HEK293T (cell line): ENCODE results near the gene TRIM8.

Experiments used
- CTCF ChIA-PET: fragments of 350-600 bp; formaldehyde crosslinking; extraction: SDS; loops from one replicate; lab custom pipeline; 2021; ENCODE audit warnings: antibody characterized with exemption, inconsistent platforms; lab: Yijun Ruan, JAX
- POLR2A ChIA-PET: fragments of 350-600 bp; formaldehyde crosslinking; extraction: SDS; loops from one replicate; lab custom pipeline; 2020; ENCODE audit warnings: antibody characterized with exemption, inconsistent platforms; lab: Yijun Ruan, JAX
- DNase-seq: peaks from one replicate; pipeline ENCODE4 v3.0.0; 2012; ENCODE audit warnings: mixed read lengths; ENCODE audit errors: extremely low spot score
- ARNT ChIP-seq: fragments of 450-650 bp; IDR thresholded peaks from 2 replicates; pipeline ENCODE4 v1.6.1; 2017; ENCODE audit warnings: mild to moderate bottlenecking
- BHLHE40 ChIP-seq: fragments of 450-650 bp; IDR thresholded peaks from 2 replicates; pipeline ENCODE4 v1.6.1; 2016; ENCODE audit warnings: mild to moderate bottlenecking, moderate library complexity, borderline replicate concordance
- CTBP1 ChIP-seq: fragments of 450-650 bp; IDR thresholded peaks from 2 replicates; pipeline ENCODE4 v1.6.1; 2016; ENCODE audit warnings: borderline replicate concordance
- ELF4 ChIP-seq: fragments of 450-650 bp; IDR thresholded peaks from 2 replicates; pipeline ENCODE4 v1.6.1; 2017; ENCODE audit warnings: antibody characterized with exemption
- FOXA1 ChIP-seq: fragments of 450-650 bp; IDR thresholded peaks from 2 replicates; pipeline ENCODE4 v1.6.1; 2016; ENCODE audit warnings: mild to moderate bottlenecking
- FOXK2 ChIP-seq: fragments of 450-650 bp; IDR thresholded peaks from 2 replicates; pipeline ENCODE4 v1.6.1; 2016; ENCODE audit warnings: mild to moderate bottlenecking
- FOXM1 ChIP-seq: fragments of 450-650 bp; IDR thresholded peaks from 2 replicates; pipeline ENCODE4 v1.6.1; 2017; ENCODE audit warnings: mild to moderate bottlenecking, borderline replicate concordance
- HDGF ChIP-seq: fragments of 450-650 bp; IDR thresholded peaks from 2 replicates; pipeline ENCODE4 v1.6.1; 2017; ENCODE audit warnings: antibody characterized with exemption, borderline replicate concordance
- L3MBTL2 ChIP-seq: fragments of 450-650 bp; conservative IDR thresholded peaks from 2 replicates; pipeline ENCODE4 v1.6.1; 2016; ENCODE audit warnings: mild to moderate bottlenecking
- LEF1 ChIP-seq: fragments of 450-650 bp; IDR thresholded peaks from 2 replicates; pipeline ENCODE4 v1.6.1; 2017; ENCODE audit warnings: mild to moderate bottlenecking, borderline replicate concordance
- NFRKB ChIP-seq: fragments of 450-650 bp; IDR thresholded peaks from 2 replicates; pipeline ENCODE4 v1.6.1; 2016; ENCODE audit warnings: mild to moderate bottlenecking, moderate library complexity
- SP1 ChIP-seq: fragments of 450-650 bp; IDR thresholded peaks from 2 replicates; pipeline ENCODE4 v1.6.1; 2017
- SUZ12 ChIP-seq: fragments of 450-650 bp; IDR thresholded peaks from 2 replicates; pipeline ENCODE4 v1.6.1; 2016; ENCODE audit warnings: mild to moderate bottlenecking
- TARDBP ChIP-seq: fragments of 450-650 bp; IDR thresholded peaks from 2 replicates; pipeline ENCODE4 v1.6.1; 2016
- ZNF384 ChIP-seq: fragments of 450-650 bp; IDR thresholded peaks from 2 replicates; pipeline ENCODE4 v1.6.1; 2016
- TF ChIP-seq, protein P1 (sequence below): fragments of 450-650 bp; IDR thresholded peaks from 2 replicates; pipeline ENCODE4 v1.6.1; 2016

The TRIM8 gene

DNA sequence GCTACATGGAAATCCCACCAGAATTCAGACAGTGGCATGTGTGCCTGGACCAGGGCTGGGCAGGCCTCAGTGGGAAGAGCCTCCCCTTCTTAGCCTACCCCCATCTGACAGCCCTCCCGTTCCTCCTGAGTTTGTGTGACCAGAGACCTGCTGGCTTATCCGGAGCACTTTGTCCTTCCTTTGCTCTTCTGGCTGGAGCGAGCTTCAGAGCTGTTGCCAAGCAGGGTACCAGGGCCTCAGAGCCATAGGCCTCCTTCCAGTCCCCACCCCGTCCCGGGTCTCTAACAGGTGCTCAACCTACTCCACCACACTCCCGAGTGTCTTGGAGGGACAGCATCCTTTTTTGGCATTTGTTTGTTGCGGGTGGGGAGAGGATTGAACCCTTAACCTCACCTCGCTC is 26.5 kb upstream of the TRIM8 start:
- POLR2A ChIA-PET: no interaction called here
- TF ChIP-seq FOXK2 (no peak), HDGF (no peak), BHLHE40 (no peak), NFRKB (no peak), ELF4 (no peak), CTBP1 (no peak), ZNF384 (no peak)
- no peak for DNase-seq
- CTCF ChIA-PET: interaction anchor here (0.8 kb wide), 1 partner anchor 52 kb away, joined by 3 read pairs; no protein-coding TSS in a partner anchor

DNA sequence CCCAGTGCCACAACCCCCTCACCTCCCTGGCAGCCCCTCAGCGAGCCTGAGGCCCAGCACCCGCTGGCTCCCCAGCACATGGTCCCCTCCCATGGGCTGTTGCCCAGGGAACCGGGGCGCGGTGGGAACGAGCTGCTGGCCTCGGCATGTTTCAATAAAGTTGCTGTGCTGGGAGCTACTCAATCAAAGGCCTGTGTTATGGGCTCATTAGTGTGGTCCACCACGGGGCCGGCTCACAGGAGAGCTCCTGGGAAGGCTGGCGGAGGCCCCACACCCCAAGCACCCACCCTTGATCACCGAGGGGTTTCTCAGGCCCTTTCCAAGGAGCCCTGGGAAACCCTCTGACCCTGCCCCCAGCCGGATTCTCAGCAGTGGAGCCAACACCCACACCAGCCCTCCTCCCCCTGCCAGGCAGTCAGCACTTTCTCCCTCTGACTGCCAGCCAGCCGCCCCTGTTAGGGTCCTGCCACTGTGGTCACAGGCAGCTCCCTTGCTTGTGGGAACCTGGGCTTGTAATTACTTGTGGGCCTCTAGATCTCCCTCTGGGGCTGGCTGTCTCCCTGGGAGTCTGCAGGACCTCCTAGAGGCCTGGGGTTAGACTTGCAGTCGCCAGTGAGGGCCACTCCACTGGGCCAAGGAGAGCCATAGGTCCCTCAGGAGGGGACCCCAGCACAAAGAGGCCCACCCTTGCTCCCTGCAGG is 24.8 kb upstream of the TRIM8 start:
- POLR2A ChIA-PET: no interaction called here
- DNase-seq: no peak
- CTCF ChIA-PET: no interaction called here
- TF ChIP-seq ARNT: no peak
- no peak for TF ChIP-seq BHLHE40
- TF ChIP-seq FOXK2: no peak
- TF ChIP-seq CTBP1: no peak
- TF ChIP-seq ELF4: no peak
- TF ChIP-seq FOXA1: no peak
- TF ChIP-seq TARDBP: no peak
- no peak for TF ChIP-seq ZNF384
- no peak for TF ChIP-seq SP1
- TF ChIP-seq LEF1: no peak
- TF ChIP-seq NFRKB: no peak
- TF ChIP-seq HDGF: no peak
- TF ChIP-seq L3MBTL2: no peak
- TF ChIP-seq, protein P1, sequence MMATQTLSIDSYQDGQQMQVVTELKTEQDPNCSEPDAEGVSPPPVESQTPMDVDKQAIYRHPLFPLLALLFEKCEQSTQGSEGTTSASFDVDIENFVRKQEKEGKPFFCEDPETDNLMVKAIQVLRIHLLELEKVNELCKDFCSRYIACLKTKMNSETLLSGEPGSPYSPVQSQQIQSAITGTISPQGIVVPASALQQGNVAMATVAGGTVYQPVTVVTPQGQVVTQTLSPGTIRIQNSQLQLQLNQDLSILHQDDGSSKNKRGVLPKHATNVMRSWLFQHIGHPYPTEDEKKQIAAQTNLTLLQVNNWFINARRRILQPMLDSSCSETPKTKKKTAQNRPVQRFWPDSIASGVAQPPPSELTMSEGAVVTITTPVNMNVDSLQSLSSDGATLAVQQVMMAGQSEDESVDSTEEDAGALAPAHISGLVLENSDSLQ: no peak
- no peak for TF ChIP-seq SUZ12

DNA sequence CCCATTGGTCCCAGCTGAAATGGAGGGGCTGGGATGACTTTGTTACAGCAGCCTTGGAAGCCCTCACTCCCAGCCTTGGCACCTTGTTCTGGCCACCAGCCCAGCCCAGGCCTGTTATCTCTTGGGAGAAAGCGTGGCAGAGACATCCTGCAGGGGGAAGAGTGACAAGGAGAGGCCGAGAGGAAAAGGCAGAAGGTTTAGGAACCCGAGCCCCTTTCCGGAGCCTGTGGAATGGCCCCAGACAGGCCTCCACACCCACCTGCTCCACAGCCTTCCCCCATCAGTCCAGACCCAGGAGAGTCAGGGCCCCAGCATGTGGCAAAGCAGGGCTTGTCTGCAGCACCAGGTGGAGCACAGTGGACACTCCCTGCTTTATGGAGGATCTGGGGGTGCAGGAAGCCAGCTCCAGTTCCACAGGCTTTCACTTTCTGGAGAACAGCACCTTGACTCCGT is 24.1 kb upstream of the TRIM8 start:
- no peak for DNase-seq
- TF ChIP-seq ELF4: no peak
- no peak for TF ChIP-seq TARDBP
- no peak for TF ChIP-seq CTBP1
- no peak for TF ChIP-seq BHLHE40
- TF ChIP-seq ARNT: no peak
- no peak for TF ChIP-seq SP1
- TF ChIP-seq FOXA1: no peak
- no peak for TF ChIP-seq FOXK2
- TF ChIP-seq FOXM1: no peak
- CTCF ChIA-PET: no interaction called here
- POLR2A ChIA-PET: interaction anchor here (1.1 kb wide), 1 partner anchor 22 kb away, joined by 4 read pairs; no protein-coding TSS in a partner anchor

DNA sequence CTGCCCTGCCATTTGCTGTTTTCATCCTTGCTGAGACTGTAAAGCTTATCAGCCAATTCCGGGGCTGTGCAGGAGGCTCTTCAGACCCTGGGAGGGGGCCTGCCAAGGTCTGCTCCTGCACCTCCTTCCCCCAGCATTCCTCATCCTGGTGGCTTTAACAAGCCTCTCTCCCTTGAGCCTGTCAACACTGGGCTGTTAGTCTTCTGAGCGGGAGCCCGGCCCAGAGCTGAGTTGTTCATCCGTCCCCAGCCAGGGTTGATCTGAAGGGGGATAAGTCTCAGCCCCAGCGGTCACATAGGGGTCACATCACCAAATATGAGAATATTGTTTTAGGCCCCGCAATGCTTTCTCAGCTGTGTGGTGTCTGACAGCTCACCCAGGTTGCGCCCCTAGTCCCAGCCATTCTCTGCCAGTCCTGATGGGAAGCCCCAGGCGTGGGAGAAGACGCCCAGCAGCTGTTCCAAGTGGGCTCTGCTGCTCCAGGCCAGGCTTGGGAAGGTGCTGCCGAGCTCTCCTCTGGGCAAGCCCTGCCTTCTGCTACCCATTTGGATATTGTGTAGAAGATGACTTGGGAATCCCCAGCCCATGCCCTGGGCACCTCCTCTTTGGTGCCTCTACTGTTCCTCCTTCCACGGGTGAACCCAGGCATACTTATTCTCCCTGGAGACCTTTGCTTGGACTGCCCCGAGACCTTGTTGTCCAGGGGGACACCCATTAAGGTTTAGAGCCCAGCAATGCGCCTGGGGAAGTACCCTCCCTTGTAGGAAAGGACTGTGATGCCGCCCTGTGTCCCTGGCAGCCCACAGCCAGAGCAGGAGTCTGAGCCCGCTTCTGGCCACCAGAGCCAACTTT is 23.5 kb upstream of the TRIM8 start:
- ChIA-PET CTCF (no interaction called here), POLR2A (interaction anchor here (1.1 to 1.6 kb wide), 2 partner anchors 11 to 21 kb away, joined by 4 read pairs; no protein-coding TSS in a partner anchor)
- TF ChIP-seq FOXK2 (no peak), CTBP1 (no peak), FOXA1 (no peak), NFRKB (no peak), ELF4 (no peak), ZNF384 (no peak), TARDBP (no peak), L3MBTL2 (no peak), HDGF (no peak), ARNT (no peak), SP1 (no peak), LEF1 (no peak), BHLHE40 (no peak)

DNA sequence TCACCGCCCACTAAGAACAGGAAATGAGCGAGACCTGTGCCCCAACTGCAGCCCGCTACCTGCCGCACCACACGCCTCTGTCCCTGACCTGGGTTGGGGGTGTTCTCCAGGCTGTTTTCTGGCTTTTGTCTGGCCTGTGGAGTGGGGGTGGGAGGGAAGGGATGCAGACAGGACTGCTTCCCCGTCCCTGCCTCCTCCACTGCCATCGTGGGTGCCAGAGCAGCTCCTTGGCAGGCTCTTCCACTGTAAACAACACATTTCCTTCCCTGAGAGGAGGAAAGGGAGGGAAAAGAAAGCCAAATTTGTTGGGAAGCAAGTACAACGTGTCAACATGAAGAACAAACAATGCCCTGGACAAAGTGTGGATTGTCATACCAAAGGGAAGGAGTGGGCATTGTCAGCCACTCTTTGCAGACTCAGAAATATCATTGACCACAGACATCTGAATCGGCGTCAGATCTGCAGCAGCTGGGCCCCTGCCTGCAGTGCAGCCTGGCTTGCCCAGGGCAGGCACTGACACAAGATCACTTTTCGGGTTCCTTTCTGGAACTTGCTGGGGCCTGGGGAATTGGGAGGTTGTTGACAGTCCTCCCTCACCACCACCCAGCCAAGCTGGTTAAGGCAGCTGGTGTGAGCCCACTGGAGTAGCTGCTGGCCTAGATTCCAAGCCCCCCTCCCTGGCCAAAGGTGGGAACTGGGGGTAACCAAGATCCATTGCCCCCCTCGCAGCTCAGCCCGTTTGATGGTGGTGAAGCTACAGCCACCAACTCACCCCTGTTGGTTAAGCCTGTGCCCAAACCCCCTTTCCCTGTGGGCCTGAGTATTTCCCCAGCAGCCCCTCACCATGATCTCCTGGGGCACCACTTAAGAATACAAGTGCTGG is 22.6 kb upstream of the TRIM8 start:
- POLR2A ChIA-PET: interaction anchor here (1.1 to 1.6 kb wide), 2 partner anchors 10 to 20 kb away, joined by 4 read pairs; no protein-coding TSS in a partner anchor

More for the DNA sequence above, 23.5 kb upstream of the TRIM8 start:
- DNase-seq: no peak

More for the DNA sequence above, 22.6 kb upstream of the TRIM8 start:
- no peak for DNase-seq
- CTCF ChIA-PET: no interaction called here
- TF ChIP-seq HDGF: no peak
- no peak for TF ChIP-seq TARDBP
- TF ChIP-seq LEF1: no peak
- TF ChIP-seq FOXK2: no peak
- no peak for TF ChIP-seq ZNF384
- no peak for TF ChIP-seq ARNT
- no peak for TF ChIP-seq L3MBTL2
- TF ChIP-seq NFRKB: no peak
- no peak for TF ChIP-seq FOXA1
- no peak for TF ChIP-seq ELF4
- no peak for TF ChIP-seq BHLHE40
- TF ChIP-seq, protein P1: no peak
- TF ChIP-seq SP1: no peak
- TF ChIP-seq SUZ12: no peak
- no peak for TF ChIP-seq FOXM1
